IgD-negative memory B cell (primary cell): ENCODE results near the gene PDLIM4. TPM values are rescaled to one million over a fixed set of nuclear protein-coding genes. Genes with fewer than 3 reads are reported as not detected.

Experiments
- H3K27ac Mint-ChIP-seq, 3 donors: one replicate each; pipeline ENCODE4 v1.8.0; 2020 to 2022; ENCODE audit warnings: mild to moderate bottlenecking in 3 of 3, mixed read lengths in 3 of 3, moderate library complexity in 1 of 3
- H3K27me3 Mint-ChIP-seq: one replicate; pipeline ENCODE4 v1.8.0; 2021; ENCODE audit warnings: mixed read lengths
- H3K36me3 Mint-ChIP-seq: one replicate; pipeline ENCODE4 v1.8.0; 2020; ENCODE audit warnings: mild to moderate bottlenecking, mixed read lengths
- H3K4me1 Mint-ChIP-seq, 3 donors: one replicate each; pipeline ENCODE4 v1.8.0; 2020 to 2022; ENCODE audit warnings: mixed read lengths in 3 of 3, mild to moderate bottlenecking in 1 of 3
- H3K4me3 Mint-ChIP-seq, 4 donors: one replicate each; pipeline ENCODE4 v1.8.0; 2020 to 2022; ENCODE audit warnings: mild to moderate bottlenecking in 4 of 4, mixed read lengths in 4 of 4, moderate library complexity in 3 of 4
- H3K9me3 Mint-ChIP-seq, 3 donors: one replicate each; pipeline ENCODE4 v1.8.0; 2020 to 2021; ENCODE audit warnings: mixed read lengths in 3 of 3, mild to moderate bottlenecking in 1 of 3
- polyA plus RNA-seq: library from polyadenylated mRNA; unstranded; fragments of 300-500 nt; fragmentation: Illumina TruSeq; gene quantifications from one replicate; pipeline ENCODE4 v1.2.3, GENCODE V29; 2021

PDLIM4 gene
- polyA plus RNA-seq, 1 donor from 2014 or later = not detected

DNA sequence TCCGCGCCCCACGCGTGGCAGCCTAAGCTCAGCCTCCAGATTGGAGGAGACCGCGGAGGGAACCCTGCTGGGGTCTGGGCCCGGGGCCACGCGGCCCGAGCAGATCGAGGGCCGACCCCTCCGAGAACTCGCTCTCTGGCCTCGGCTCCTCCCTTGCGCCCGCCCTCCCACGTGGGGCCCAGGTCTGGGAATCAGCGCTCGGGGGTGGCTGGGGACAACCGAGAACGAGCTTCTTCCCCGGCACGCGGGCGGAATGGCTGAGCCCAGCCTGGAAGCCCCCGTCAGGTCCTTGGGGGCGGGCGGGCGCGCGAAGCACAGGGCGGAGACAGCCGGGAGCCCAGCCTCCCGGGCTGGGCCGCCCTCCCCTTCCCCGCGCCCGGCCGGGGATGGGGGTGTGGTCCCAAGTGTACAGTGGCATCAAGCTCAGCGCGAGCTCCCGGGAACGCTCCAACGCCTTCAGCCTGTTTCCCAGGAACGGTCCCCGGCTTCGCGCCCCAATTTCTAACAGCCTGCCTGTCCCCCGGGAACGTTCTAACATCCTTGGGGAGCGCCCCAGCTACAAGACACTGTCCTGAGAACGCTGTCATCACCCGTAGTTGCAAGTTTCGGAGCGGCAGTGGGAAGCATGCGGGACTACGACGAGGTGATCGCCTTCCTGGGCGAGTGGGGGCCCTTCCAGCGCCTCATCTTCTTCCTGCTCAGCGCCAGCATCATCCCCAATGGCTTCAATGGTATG, 36.7 kb downstream of the PDLIM4 start, which contains the start of gene SLC22A4:
Gene SLC22A4 (plus strand): TSS at position 403 of the 736 bp plus-strand sequence. CDS start 223 bp downstream, at position 626.
- peak within 1 kb of the TSS; percentile 83 to 96 (median 91) for H3K4me3 Mint-ChIP-seq
- no peak within 1 kb of the TSS for H3K27ac Mint-ChIP-seq
- peaks cover 35% of the 10 kb centered on the region for H3K27me3 Mint-ChIP-seq
- no peaks in the 10 kb centered on the region for H3K36me3 Mint-ChIP-seq
- H3K9me3 Mint-ChIP-seq = no peaks in the 10 kb centered on the region
- peaks cover 4 to 9% (median 5%) of the 10 kb centered on the region in 3 donors for H3K4me1 Mint-ChIP-seq

DNA sequence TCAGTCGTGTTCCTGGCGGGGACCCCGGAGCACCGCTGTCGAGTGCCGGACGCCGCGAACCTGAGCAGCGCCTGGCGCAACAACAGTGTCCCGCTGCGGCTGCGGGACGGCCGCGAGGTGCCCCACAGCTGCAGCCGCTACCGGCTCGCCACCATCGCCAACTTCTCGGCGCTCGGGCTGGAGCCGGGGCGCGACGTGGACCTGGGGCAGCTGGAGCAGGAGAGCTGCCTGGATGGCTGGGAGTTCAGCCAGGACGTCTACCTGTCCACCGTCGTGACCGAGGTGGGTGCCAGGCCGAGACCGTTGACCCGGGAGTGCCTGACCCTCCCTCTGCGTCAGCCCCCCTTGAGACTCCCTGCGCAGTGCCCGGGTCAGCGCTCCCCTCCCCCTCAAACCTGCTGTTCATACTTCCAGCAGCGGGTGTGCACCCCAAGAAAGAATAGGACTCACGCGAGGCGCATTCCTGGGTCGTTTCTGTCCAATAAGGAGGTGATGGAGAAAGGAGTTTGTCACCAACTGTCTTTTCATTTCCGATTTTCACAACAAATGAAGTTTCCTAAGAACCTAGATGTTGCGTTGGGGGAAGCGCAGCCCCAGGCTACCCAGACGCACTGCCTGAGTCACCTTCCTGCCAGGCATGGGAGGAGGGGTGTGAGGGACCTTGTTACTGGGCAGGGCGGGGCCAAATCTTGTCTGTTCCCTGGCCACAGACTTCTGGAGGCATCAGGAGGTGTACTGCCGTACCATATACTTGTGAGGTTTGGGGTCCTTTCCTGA, 37.4 kb downstream of the PDLIM4 start:
- Mint-ChIP-seq H3K4me3 (peak overlapping the region; percentile 83 to 96 (median 91)), H3K27me3 (peaks cover 31% of the 10 kb centered on the region), H3K9me3 (no peaks in the 10 kb centered on the region), H3K4me1 (peaks cover 4 to 9% (median 5%) of the 10 kb centered on the region in 3 donors), H3K36me3 (no peaks in the 10 kb centered on the region), H3K27ac (no peak overlapping the region)

DNA sequence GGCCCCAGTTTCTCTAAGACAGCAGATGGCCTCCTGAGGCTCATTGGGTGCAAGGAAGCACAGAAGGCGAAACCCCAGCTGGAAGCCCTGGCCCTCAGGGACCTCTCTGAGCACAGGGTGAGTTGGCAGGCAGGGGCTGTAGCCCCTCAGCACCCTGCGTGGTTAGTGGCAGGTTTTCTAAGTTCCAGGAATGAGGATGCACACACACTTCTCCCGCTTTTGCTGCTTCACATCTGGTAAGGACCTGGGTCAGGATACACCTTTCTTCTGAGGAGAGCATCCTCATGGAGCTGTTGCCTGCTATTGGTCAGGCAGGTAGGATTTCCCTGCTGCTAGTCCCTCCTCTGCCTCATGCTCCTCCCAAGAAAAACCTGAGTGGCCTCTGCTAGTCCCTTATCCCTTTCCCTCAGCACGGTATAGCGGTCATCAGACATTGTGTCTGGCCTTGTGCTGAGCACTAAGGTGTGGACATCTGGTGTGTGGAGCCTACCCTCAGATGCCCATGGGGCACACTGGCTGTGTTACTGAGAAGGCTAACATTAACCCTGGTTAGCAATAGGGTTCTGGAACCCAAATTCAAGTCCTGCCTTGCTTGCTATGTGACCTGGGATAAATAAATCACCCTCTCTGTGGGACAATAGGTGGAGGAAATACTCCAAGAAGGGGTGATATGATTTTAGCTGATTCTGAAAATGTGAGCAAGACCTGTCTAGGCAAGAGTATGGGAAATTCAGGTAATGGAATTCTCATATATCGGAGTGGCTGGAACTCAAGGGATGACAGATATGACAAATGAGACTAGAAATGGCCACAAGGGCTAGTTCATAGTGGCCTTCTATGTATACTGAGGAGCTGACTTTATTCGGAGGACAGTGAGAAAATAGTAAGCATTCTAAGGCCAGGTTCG, 38.3 kb downstream of the PDLIM4 start:
- Mint-ChIP-seq H3K36me3 (no peaks in the 10 kb centered on the region), H3K27me3 (peaks cover 30% of the 10 kb centered on the region), H3K9me3 (no peaks in the 10 kb centered on the region), H3K4me1 (peaks cover 4 to 9% (median 5%) of the 10 kb centered on the region in 3 donors), H3K27ac (no peak overlapping the region), H3K4me3 (peak overlapping the region; percentile 45 to 96 (median 85))

DNA sequence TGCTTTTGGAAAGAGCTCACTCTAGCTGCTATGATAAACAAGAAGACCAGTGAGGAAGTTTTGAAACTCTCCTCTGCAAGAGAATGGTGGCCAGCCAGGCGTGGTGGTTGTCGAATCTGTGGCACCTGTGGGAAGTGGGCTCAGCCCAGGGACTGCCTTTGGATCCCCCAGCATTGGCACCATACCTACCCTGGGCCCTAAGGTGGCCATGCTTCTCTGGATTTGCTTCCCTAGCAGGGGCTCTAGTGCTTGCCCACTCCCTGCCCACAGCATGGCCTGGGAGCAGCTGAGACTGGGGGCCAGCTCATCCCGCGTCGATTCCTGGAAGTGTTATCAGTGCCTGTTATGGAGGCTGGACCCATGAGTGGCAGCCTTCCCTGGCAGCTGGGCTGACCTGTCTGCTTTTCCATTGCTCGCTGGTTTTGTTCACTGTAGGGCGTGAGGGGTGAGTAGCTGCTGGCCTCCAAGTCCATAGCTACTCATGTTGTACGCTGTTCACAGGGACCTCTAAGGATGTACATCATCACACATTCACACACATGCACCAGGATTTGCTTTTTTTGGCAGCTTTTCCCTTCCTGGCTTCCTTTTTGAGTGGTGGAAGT, 39.0 kb downstream of the PDLIM4 start:
- H3K4me1 Mint-ChIP-seq = peaks cover 4 to 9% (median 5%) of the 10 kb centered on the region in 3 donors
- H3K4me3 Mint-ChIP-seq = peak overlapping the region in 1 of 4 donors; percentile 83
- H3K27me3 Mint-ChIP-seq = peaks cover 23% of the 10 kb centered on the region
- no peaks in the 10 kb centered on the region for H3K36me3 Mint-ChIP-seq
- peak overlapping the region in 1 of 3 donors; percentile 18 for H3K27ac Mint-ChIP-seq
- no peaks in the 10 kb centered on the region for H3K9me3 Mint-ChIP-seq

DNA sequence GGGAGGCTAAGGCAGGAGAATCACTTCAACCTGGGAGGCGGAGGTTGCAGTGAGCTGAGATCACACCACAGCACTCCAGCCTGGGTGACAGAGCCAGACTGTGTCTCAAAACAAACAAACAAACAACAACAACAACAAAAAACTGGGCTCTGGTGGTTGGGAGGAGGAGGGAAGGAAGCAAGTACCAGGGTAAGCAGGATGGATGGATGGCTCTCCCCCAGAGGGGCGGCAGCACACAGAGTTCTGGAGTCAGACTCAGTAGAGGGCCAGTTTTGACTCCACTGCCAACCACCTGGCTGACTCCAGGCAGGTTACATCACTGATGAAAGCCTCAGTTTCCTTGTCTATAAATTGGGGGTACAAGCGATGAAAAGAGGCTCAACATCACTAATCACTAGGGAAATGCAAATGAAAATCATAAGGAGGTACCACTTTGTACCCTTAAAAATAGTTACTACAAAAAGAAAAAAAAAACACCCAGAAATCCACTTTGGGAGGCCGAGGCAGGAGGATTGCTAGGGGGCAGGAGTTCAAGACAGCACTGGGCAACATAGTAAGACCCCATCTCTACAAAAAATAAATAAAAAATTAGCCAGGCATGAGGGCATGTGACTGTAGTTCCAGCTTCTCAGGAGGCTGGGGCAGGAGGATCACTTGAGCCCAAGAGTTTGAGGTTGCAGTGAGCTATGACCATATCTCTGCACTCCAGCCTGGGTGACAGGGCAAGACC, 39.9 kb downstream of the PDLIM4 start:
- Mint-ChIP-seq H3K36me3 (no peaks in the 10 kb centered on the region), H3K9me3 (no peaks in the 10 kb centered on the region), H3K27ac (no peak overlapping the region), H3K27me3 (peaks cover 21% of the 10 kb centered on the region), H3K4me3 (no peak overlapping the region), H3K4me1 (peaks cover 4 to 9% (median 5%) of the 10 kb centered on the region in 3 donors)

DNA sequence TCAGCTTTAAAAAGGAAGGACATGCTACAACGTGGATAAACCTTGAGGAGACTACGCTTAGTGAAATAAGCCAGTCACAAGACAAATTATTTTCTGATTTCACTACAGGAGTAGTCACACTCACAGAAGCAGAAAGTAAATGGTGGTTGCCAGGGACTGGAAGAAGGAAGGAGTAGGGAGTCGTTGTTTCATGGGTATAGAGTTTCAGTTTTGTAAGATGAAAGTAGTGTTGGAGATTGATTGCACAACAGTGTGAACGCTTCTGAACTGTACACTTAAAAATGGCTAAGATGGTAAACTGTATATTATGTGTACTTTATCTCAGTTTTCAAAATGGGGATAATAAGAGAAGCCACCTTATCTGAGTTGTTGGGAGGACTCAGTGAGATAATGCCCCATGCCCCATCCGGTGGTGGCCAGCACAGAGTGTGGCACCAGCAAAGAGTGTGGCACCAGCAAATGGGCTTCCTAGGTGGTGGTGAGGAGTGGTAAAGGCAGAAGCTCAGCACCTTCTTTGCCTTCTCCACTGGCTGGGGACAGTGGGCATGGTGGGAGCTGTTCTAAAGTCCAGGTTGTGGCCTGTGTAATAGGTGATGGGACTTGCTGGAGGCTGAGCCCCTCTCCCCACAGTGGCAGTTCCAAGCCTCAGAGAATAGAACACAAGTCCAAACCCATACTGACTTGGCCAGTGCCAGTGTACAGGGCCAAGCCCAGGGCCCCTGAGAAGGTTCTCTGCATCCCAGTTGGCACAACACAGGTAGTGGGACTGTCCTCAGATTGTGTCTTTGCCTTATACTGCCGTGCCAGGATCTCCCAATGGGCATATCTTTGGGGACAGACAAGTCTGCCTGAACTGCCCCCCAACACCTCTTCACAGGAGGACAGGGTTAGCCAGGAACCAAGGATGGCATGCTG, 41.1 kb downstream of the PDLIM4 start:
- H3K36me3 Mint-ChIP-seq = no peaks in the 10 kb centered on the region
- H3K4me3 Mint-ChIP-seq = peak overlapping the region in 1 of 4 donors; percentile 47
- H3K9me3 Mint-ChIP-seq = no peaks in the 10 kb centered on the region
- peaks cover 4 to 6% (median 5%) of the 10 kb centered on the region in 3 donors for H3K4me1 Mint-ChIP-seq
- peaks cover 20% of the 10 kb centered on the region for H3K27me3 Mint-ChIP-seq
- H3K27ac Mint-ChIP-seq = no peak overlapping the region

DNA sequence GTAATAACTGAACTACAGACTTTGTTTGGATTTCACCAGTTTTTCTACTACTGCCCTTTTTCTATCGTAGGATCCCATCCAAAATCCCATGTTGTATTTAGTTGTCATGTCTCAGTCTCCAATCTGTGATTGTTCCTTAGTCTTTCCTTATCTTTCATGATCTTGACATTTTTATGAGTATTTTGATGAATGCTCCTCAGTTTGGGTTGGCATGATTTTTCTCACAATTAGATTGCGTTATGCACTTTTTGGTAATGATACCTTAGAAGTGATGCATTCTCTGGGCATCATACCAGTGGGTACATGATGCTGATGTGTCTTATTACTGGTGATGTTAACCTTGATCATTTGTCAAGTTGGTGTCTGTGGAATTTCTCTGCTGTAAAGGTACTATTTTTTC, 42.4 kb downstream of the PDLIM4 start:
- Mint-ChIP-seq H3K27ac (no peak overlapping the region), H3K4me1 (peaks cover 4% of the 10 kb centered on the region in 3 donors), H3K36me3 (peaks cover 1% of the 10 kb centered on the region), H3K27me3 (peaks cover 15% of the 10 kb centered on the region), H3K9me3 (peaks cover 0 to 3% (median under 1%) of the 10 kb centered on the region in 3 donors), H3K4me3 (no peak overlapping the region)

DNA sequence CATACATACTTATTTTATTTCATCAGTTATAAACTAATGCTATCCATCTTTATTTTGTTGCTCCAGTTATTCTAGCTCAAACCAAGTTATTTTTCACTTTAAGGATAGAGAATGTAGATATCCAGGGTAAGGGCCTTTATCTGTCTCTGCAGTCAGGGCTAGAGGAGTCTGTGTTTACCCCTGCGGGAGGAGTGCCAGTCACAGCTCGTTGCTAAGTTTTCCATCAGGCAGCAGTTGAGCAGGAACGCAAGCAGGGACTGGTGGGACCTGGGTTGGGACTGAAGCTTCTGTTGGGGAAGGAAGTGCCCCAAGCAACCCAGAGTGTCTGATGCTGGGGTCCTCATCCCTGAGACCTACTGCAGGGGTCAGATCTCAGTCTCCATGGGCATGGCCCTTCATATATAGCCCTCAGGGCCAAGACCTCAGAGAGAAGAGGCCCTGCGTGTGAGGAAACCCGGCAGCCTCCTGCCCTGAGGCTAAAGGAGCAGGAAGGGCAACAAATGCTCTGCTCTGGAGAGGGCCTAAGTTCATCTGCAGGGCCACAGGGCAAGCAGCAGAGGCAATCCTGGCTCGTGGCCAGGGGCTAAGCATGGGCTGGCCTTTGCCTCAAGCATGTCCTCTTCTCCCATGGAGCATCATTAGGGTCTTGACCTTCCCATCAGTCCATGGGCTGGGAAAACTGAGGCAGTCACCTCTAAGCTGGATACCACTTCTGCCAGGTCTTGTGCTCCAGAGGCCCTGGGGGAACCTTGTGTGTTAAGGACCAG, 43.3 kb downstream of the PDLIM4 start:
- H3K4me3 Mint-ChIP-seq = no peak overlapping the region
- H3K9me3 Mint-ChIP-seq = peaks cover 2 to 7% (median 6%) of the 10 kb centered on the region in 3 donors
- no peak overlapping the region for H3K27ac Mint-ChIP-seq
- H3K36me3 Mint-ChIP-seq = peaks cover 5% of the 10 kb centered on the region
- no peaks in the 10 kb centered on the region for H3K4me1 Mint-ChIP-seq
- peaks cover 8% of the 10 kb centered on the region for H3K27me3 Mint-ChIP-seq

DNA sequence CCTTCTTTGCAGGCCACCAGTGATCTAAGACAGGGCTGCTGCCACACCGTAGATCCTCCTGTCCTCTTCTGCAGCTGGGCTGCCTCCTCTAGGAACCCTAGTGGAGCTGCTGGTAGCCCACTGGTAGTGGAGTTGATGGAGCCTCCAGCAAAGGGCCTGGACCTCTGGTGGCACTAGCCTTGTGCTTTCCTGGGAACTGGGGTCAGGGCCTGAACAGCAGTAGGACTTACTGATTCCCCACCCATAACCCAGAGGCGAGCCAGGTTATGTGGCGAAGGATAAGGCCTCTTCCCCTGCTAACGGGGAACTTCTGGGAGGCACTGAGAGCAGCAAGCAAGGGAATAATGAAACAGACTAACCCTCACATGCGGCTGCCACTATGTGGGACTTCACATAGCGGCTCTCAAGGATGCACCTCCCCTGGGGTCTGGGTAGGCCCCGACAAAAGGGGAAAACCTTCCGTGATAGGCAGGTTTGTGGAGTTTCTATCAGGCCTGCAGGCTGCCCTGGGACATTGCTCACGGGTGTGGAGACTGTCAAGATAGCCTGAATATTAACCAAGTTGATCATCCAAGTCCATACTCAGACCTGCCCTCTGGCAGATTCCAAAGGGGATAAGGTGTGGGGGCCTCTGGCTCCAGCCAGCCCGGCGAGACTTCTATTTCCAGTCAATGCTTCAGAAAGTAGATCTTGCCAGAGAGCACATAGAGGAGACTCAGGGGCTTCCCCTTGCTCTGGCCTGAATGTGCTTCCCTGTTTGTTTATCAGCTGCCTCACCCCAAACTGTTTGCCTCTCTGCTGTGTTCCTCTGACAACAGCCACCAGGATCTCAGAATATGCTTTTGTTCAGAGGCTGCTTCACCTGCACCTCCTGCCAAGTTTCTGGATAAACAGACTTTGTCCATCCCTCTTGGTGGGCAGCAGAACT, 44.1 kb downstream of the PDLIM4 start:
- H3K36me3 Mint-ChIP-seq = peaks cover 5% of the 10 kb centered on the region
- peaks cover 2 to 7% (median 6%) of the 10 kb centered on the region in 3 donors for H3K9me3 Mint-ChIP-seq
- no peak overlapping the region for H3K4me3 Mint-ChIP-seq
- H3K27ac Mint-ChIP-seq = no peak overlapping the region
- no peaks in the 10 kb centered on the region for H3K4me1 Mint-ChIP-seq
- H3K27me3 Mint-ChIP-seq = peaks cover 3% of the 10 kb centered on the region

DNA sequence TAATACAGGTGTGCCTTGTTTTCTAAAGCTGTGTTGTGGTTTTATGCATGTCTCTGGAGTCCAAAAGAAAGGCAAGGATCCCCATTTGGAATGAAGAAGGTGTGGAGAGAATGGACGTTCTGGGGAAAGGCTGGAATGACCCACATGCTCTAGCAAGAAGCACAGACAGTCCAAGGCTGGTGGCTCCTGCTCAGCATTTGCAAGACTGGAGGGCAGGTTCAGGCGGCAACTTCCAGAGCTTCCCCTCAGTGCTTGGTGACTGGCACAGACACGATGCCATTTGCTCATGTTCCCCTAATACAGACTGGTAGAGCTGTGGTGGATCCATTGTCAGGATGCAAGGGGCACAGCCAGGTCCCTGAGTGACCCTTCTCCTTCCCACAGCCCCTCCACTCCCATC, 44.9 kb downstream of the PDLIM4 start:
- H3K27ac Mint-ChIP-seq = no peak overlapping the region
- H3K9me3 Mint-ChIP-seq = peaks cover 2 to 7% (median 6%) of the 10 kb centered on the region in 3 donors
- H3K4me1 Mint-ChIP-seq = no peaks in the 10 kb centered on the region
- no peaks in the 10 kb centered on the region for H3K27me3 Mint-ChIP-seq
- peaks cover 5% of the 10 kb centered on the region for H3K36me3 Mint-ChIP-seq
- no peak overlapping the region for H3K4me3 Mint-ChIP-seq

DNA sequence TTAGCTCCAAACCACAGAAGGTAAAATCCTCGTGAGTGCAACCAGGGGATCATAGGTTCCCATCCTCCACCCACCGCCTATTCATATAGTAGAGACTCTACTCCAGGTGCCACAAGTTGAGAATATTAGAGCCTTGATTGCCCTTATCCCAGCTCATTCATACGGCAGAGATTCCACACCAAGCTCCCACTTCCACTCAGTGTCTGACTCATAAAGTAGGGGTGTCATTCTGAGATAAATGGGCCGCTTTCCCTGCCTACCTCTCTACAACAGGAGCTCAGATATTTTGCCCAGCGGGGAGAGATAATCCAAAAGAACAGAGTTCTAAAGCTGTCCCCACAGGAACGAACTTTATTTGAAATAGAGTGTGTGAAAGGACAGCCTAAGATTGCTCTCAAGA, 46.1 kb downstream of the PDLIM4 start:
- Mint-ChIP-seq H3K4me3 (no peak overlapping the region), H3K9me3 (peaks cover 2 to 7% (median 6%) of the 10 kb centered on the region in 3 donors), H3K36me3 (peaks cover 5% of the 10 kb centered on the region), H3K27me3 (no peaks in the 10 kb centered on the region), H3K4me1 (no peaks in the 10 kb centered on the region), H3K27ac (peak overlapping the region in 1 of 3 donors; percentile 69)
